H1 (cell line): ENCODE measurements around the gene GUCY1A2. TPM values are rescaled to one million over a fixed set of nuclear protein-coding genes. Genes with fewer than 3 reads are reported as not detected.

Experiments used
- CTCF ChIA-PET: fragments of 300-600 bp; sonication (Branson Sonifier 250); formaldehyde crosslinking; loops from one replicate; lab custom pipeline; 2021; ENCODE audit not compliant: partially characterized antibody; lab: Charles Lee
- POLR2A ChIA-PET: fragments of 300-600 bp; sonication (Branson Sonifier 250); formaldehyde crosslinking; loops from one replicate; lab custom pipeline; 2021; ENCODE audit warnings: inconsistent platforms; ENCODE audit not compliant: partially characterized antibody; lab: Charles Lee
- DNase-seq, 2 experiments: peaks; one replicate each; pipeline versions ENCODE4 v3.0.0 to v3.0.0-alpha.2; 2010 to 2022; ENCODE audit warnings: low spot score in 2 of 2, low read depth in 1 of 2, mixed read lengths in 1 of 2
- FAIRE-seq: peaks from 2 replicates; lab custom pipeline; 2011; peaks lifted over from hg19 to GRCh38; lab: Jason Lieb, UNC
- H2AFZ ChIP-seq: 2 replicates; pipeline ENCODE4 v1.8.1; 2012; ENCODE audit warnings: low read length, inconsistent platforms
- H2AK5ac ChIP-seq: 2 replicates; pipeline ENCODE4 v1.6.1; 2013; ENCODE audit warnings: low read depth, low read length
- H2BK120ac ChIP-seq: replicated peaks from 2 replicates; pipeline ENCODE3; 2013; ENCODE audit warnings: low read depth, low read length, inconsistent platforms
- H2BK12ac ChIP-seq: 2 replicates; pipeline ENCODE4 v1.6.1; 2013; ENCODE audit warnings: low read depth, low read length
- H2BK15ac ChIP-seq: 2 replicates; pipeline ENCODE4 v1.6.1; 2013; ENCODE audit warnings: low read length
- H2BK20ac ChIP-seq: 2 replicates; pipeline ENCODE4 v1.6.1; 2013; ENCODE audit warnings: low read length
- H2BK5ac ChIP-seq: 2 replicates; pipeline ENCODE4 v1.6.1; 2013; ENCODE audit warnings: low read depth, low read length
- H3K14ac ChIP-seq: 2 replicates; pipeline ENCODE4 v1.6.1; 2013; ENCODE audit warnings: inconsistent platforms; ENCODE audit not compliant: insufficient read length
- H3K18ac ChIP-seq: 2 replicates; pipeline ENCODE4 v1.6.1; 2013; ENCODE audit warnings: low read length; ENCODE audit errors: extremely low read depth
- H3K23ac ChIP-seq: 2 replicates; pipeline ENCODE4 v1.6.1; 2013; ENCODE audit warnings: inconsistent platforms; ENCODE audit not compliant: insufficient read length
- H3K23me2 ChIP-seq: 2 replicates; pipeline ENCODE4 v1.6.1; 2013; ENCODE audit warnings: low read depth, low read length
- H3K27ac ChIP-seq: 2 replicates; pipeline ENCODE4 v1.6.1; 2011; ENCODE audit warnings: low read depth, low read length, inconsistent platforms
- H3K27me3 ChIP-seq, 4 experiments: replicated peaks in 1 of 4; 1 replicate in 1 of 4; 2 replicates in 3 of 4; pipeline versions ENCODE4 v1.6.1 to v1.8.1; 2011 to 2013; ENCODE audit warnings: low read length in 3 of 4, mild to moderate bottlenecking in 3 of 4, inconsistent platforms in 2 of 4, mixed read lengths in 2 of 4, moderate library complexity in 1 of 4; ENCODE audit not compliant: control insufficient read depth in 3 of 4, insufficient read depth in 3 of 4; ENCODE audit errors: extremely low read depth in 1 of 4
- H3K36me3 ChIP-seq, 4 experiments: 2 replicates each; pipeline versions ENCODE4 v1.6.1 to v1.8.1; 2011 to 2013; ENCODE audit warnings: mild to moderate bottlenecking in 4 of 4, low read length in 3 of 4, moderate library complexity in 2 of 4, control low read depth in 1 of 4, inconsistent platforms in 1 of 4; ENCODE audit not compliant: insufficient read depth in 4 of 4, control insufficient read depth in 2 of 4
- H3K4ac ChIP-seq: replicated peaks from 2 replicates; pipeline ENCODE3; 2013; ENCODE audit warnings: low read length, low read depth, mixed read lengths, inconsistent platforms; ENCODE audit not compliant: insufficient read length
- H3K4me1 ChIP-seq, 4 experiments: replicated peaks in 1 of 4; 1 replicate in 1 of 4; 2 replicates in 3 of 4; pipeline versions ENCODE4 v1.6.1 to v1.8.1; 2011 to 2013; ENCODE audit warnings: low read length in 3 of 4, inconsistent platforms in 2 of 4, mixed read lengths in 1 of 4; ENCODE audit not compliant: insufficient read depth in 4 of 4, control insufficient read depth in 3 of 4
- H3K4me2 ChIP-seq, 2 experiments: 2 replicates each; pipeline versions ENCODE4 v1.6.1 to v1.8.1; 2011 to 2013; ENCODE audit warnings: low read depth in 2 of 2, low read length in 2 of 2, control low read depth in 1 of 2, inconsistent platforms in 1 of 2, mild to moderate bottlenecking in 1 of 2; ENCODE audit not compliant: insufficient read depth in 1 of 2
- H3K4me3 ChIP-seq, 4 experiments: fragments of 200-600, 300-600 bp in 1 of 4; sonication (generic), shearing (Covaris generic), sonication (Bioruptor Twin) in 1 of 4; 2 replicates each; pipeline versions ENCODE4 v1.5.1 to v1.8.1; 2011 to 2016; ENCODE audit warnings: low read length in 4 of 4, low read depth in 3 of 4, control low read depth in 2 of 4, inconsistent platforms in 2 of 4, mild to moderate bottlenecking in 2 of 4, mixed read lengths in 1 of 4, moderate library complexity in 1 of 4; ENCODE audit not compliant: insufficient read depth in 2 of 4; ENCODE audit errors: extremely low read depth in 1 of 4
- H3K56ac ChIP-seq: replicated peaks from 2 replicates; pipeline ENCODE3; 2013; ENCODE audit warnings: low read depth, mild to moderate bottlenecking, mixed read lengths, low read length, inconsistent platforms; ENCODE audit not compliant: insufficient read length
- H3K79me1 ChIP-seq: 2 replicates; pipeline ENCODE4 v1.6.1; 2013; ENCODE audit warnings: low read depth, low read length, control low read depth
- H3K79me2 ChIP-seq, 2 experiments: 2 replicates each; pipeline versions ENCODE4 v1.6.1 to v1.8.1; 2012 to 2013; ENCODE audit warnings: low read length in 2 of 2, mild to moderate bottlenecking in 2 of 2, inconsistent platforms in 1 of 2; ENCODE audit not compliant: insufficient read depth in 2 of 2, control insufficient read depth in 1 of 2
- H3K9ac ChIP-seq, 4 experiments: replicated peaks in 1 of 4; 1 replicate in 1 of 4; 2 replicates in 3 of 4; pipeline versions ENCODE4 v1.6.1 to v1.8.1; 2011 to 2013; ENCODE audit warnings: low read depth in 3 of 4, low read length in 3 of 4, control low read depth in 2 of 4, mild to moderate bottlenecking in 2 of 4, moderate library complexity in 2 of 4, inconsistent platforms in 1 of 4; ENCODE audit errors: extremely low read depth in 1 of 4
- H3K9me3 ChIP-seq, 2 experiments: 2 replicates each; pipeline versions ENCODE4 v1.6.1 to v1.8.1; 2012 to 2013; ENCODE audit warnings: mild to moderate bottlenecking in 2 of 2, moderate library complexity in 2 of 2, control low read depth in 1 of 2, inconsistent platforms in 1 of 2, low read depth in 1 of 2, low read length in 1 of 2, mixed read lengths in 1 of 2; ENCODE audit not compliant: insufficient read depth in 2 of 2
- H4K20me1 ChIP-seq, 2 experiments: replicated peaks in 1 of 2; 2 replicates each; pipeline versions ENCODE3 to v1.8.1; 2011 to 2013; ENCODE audit warnings: inconsistent platforms in 2 of 2, low read length in 2 of 2, mild to moderate bottlenecking in 1 of 2; ENCODE audit not compliant: insufficient read depth in 2 of 2, control insufficient read depth in 1 of 2
- H4K5ac ChIP-seq: 2 replicates; pipeline ENCODE4 v1.6.1; 2013; ENCODE audit warnings: low read length, low read depth, mixed read lengths, inconsistent platforms; ENCODE audit not compliant: insufficient read length
- H4K8ac ChIP-seq: 2 replicates; pipeline ENCODE4 v1.8.0; 2013; ENCODE audit warnings: mild to moderate bottlenecking, moderate library complexity, low read length, inconsistent platforms; ENCODE audit not compliant: insufficient read depth; ENCODE audit errors: extremely low read depth
- H4K91ac ChIP-seq: replicated peaks from 2 replicates; pipeline ENCODE3; 2013; ENCODE audit warnings: low read length, mixed read lengths, inconsistent platforms; ENCODE audit not compliant: insufficient read length
- GABPA ChIP-seq: IDR thresholded peaks from 2 replicates; pipeline ENCODE4 v1.6.1; 2011; ENCODE audit warnings: mild to moderate bottlenecking, low read length, moderate library complexity, borderline replicate concordance; ENCODE audit not compliant: insufficient read depth
- MAX ChIP-seq: IDR thresholded peaks from 2 replicates; pipeline ENCODE4 v1.6.1; 2012; ENCODE audit warnings: inconsistent platforms
- SP4 ChIP-seq: IDR thresholded peaks from 2 replicates; pipeline ENCODE4 v1.6.1; 2012; ENCODE audit warnings: low read length, inconsistent platforms
- SUZ12 ChIP-seq: fragments of 200-600 bp; sonication (generic); IDR thresholded peaks from 2 replicates; pipeline ENCODE4 v1.6.1; 2012; ENCODE audit warnings: mild to moderate bottlenecking, inconsistent platforms, low read length, moderate library complexity, mixed read lengths
- TAF1 ChIP-seq: IDR thresholded peaks from 2 replicates; pipeline ENCODE4 v1.6.1; 2011; ENCODE audit warnings: mild to moderate bottlenecking, low read depth, low read length
- TBP ChIP-seq: IDR thresholded peaks from 2 replicates; pipeline ENCODE4 v1.6.1; 2011; ENCODE audit warnings: low read depth, low read length, improper control_type of control experiment
- ZNF274 ChIP-seq: IDR thresholded peaks from 2 replicates; pipeline ENCODE4 v1.7.0; 2012; ENCODE audit warnings: low read length, borderline replicate concordance; ENCODE audit errors: extremely low read depth
- WGBS, 2 experiments: shearing (Covaris generic) in 1 of 2; methylation state at CpG; one replicate each; pipeline versions ENCODE4 v1.1.6 to v1.1.7; 2013 to 2015; ENCODE audit warnings: low lambda C conversion rate in 2 of 2, mixed read lengths in 2 of 2, inconsistent platforms in 1 of 2, low coverage in 1 of 2, missing lambda C conversion rate in 1 of 2; ENCODE audit not compliant: insufficient replicate concordance in 2 of 2, insufficient coverage in 1 of 2, insufficient read length in 1 of 2; ENCODE audit errors: extremely low coverage in 1 of 2, missing lambda C conversion rate in 1 of 2; 5-methylcytosine and 5-hydroxymethylcytosine counted together
- polyA plus RNA-seq, 7 experiments: library from polyadenylated mRNA; depleted of rRNA in 3 of 7; stranded (reverse) in 5 of 7; unstranded in 2 of 7; fragments of >200 nt in 5 of 7; fragments of 200-250 nt in 2 of 7; gene quantifications; 1 replicate in 5 of 7; 2 replicates in 1 of 7; 4 replicates in 1 of 7; pipeline versions ENCODE4 v1.2.1 to v1.2.3, GENCODE V29; 2011 to 2013; ENCODE audit warnings: missing spikeins in 2 of 7, mixed read lengths in 2 of 7
- total RNA-seq: library from RNA; stranded (reverse); fragmentation: NEBNext Ultra II Directional; extraction: Animal tissue kit (Norgen Biotek cat#: 25700); gene quantifications from 2 replicates; pipeline ENCODE4 v1.2.1, GENCODE V29; 2021

GUCY1A2 gene
- total and polyA plus RNA-seq, 2 of the 8 experiments (the other 6 are each of a cell fraction or from before 2014, with no cell fraction given), result 0.11 to 1.9 TPM

DNA sequence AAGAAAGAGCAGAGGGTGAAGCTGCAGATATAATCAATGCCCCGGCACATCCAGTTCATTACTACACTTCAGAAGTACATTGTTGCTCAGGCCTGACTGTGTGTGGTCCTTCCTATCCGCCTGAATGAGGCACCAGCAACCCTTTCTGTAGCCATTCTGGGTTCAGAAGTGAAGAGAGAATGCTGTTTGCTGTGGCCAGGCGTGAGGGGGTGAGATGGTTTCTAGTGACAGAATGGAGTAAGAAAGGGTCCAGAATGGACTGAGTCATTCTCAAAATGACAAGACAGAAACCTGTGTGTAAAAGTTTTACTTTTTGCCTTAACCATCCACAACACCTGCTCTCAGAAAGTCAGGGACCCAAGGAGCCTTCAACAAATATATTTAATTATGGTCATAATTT lies 334.8 kb downstream of the GUCY1A2 start:
- Histone ChIP-seq H4K20me1 (no peaks in the 10 kb centered on the region), H2AFZ (no peak overlapping the region), H4K8ac (no peak overlapping the region), H2BK120ac (no peak overlapping the region), H3K9me3 (no peaks in the 10 kb centered on the region), H3K4me3 (no peak overlapping the region), H3K56ac (no peak overlapping the region), H3K4me1 (peaks cover 0 to 3% (median 0%) of the 10 kb centered on the region in 4 experiments; a peak in 2 of 7 replicates), H3K4ac (no peak overlapping the region), H3K14ac (no peak overlapping the region), H3K27me3 (no peaks in the 10 kb centered on the region), H3K23me2 (no peaks in the 10 kb centered on the region), H2AK5ac (no peak overlapping the region), H3K79me2 (no peaks in the 10 kb centered on the region), H2BK15ac (no peak overlapping the region), H2BK12ac (no peak overlapping the region), H4K91ac (no peak overlapping the region), H2BK20ac (no peak overlapping the region), H4K5ac (no peak overlapping the region), H3K18ac (no peak overlapping the region), H3K79me1 (no peaks in the 10 kb centered on the region), H3K9ac (no peak overlapping the region), H3K36me3 (no peaks in the 10 kb centered on the region), H2BK5ac (no peak overlapping the region), H3K4me2 (no peak overlapping the region), H3K27ac (no peak overlapping the region), H3K23ac (no peak overlapping the region)
- ChIA-PET CTCF (interaction anchor here (1.5 kb wide), 1 partner anchor 291 kb away, joined by 3 read pairs; no protein-coding TSS in a partner anchor), POLR2A (no interaction called here)
- WGBS, 2 experiments, result 89% methylated on average over 3 of the region's 3 CpGs; no CpG with 5 or more reads in 1 of the 2 experiments
- DNase-seq, result no peak
- FAIRE-seq, result no peak
- TF ChIP-seq ZNF274 (no peak), MAX (no peak), SP4 (no peak), TAF1 (no peak), GABPA (no peak), TBP (no peak), SUZ12 (no peak)
